Measurements from ENCODE around the gene SHROOM1. TPM values are rescaled to one million over a fixed set of nuclear protein-coding genes. Genes with fewer than 3 reads are reported as not detected.

The SHROOM1 gene
- total and polyA plus RNA-seq, 9 of the 15 experiments (the other 6 are each of a cell fraction or from before 2014, with no cell fraction given): 0.44 to 26.5 (median 11.9) TPM

GRCh38 chr5:132825033-132825833 lies 5.2 kb downstream of the SHROOM1 start:
- in situ Hi-C loops (cut with MboI): loop anchor here (5.0 kb wide), 1 partner anchor 68 kb away; no protein-coding TSS in a partner anchor
- intact Hi-C loops (cut with micrococcal nuclease): no loop called here

More at GRCh38 chr5:132825033-132825833, 5.2 kb downstream of the SHROOM1 start:
- Histone ChIP-seq H2AFZ (ENCODE audit: low read depth, low read length) (no peak overlapping the region), H3K27ac (ENCODE audit: extremely low read depth, low read depth, low read length) (no peak overlapping the region), H3K27me3 (ENCODE audit: control insufficient read depth in 2 of 2, insufficient read depth in 2 of 2, low read length in 2 of 2) (no peaks in the 10 kb centered on the region), H3K4me1 (replicated peaks in 1 of 2; ENCODE audit: control insufficient read depth in 2 of 2, insufficient read depth in 2 of 2, low read length in 2 of 2) (peaks cover 12 to 29% of the 10 kb centered on the region in 2 experiments; a peak in 4 of 5 replicates), H3K9me3 (replicated peaks; ENCODE audit: control insufficient read depth, insufficient read depth, low read depth, low read length) (no peaks in the 10 kb centered on the region), H4K20me1 (replicated peaks; ENCODE audit: control insufficient read depth, insufficient read depth, low read length) (no peaks in the 10 kb centered on the region), H3K4me3 (no peak overlapping the region), H3K79me2 (ENCODE audit: control insufficient read depth, insufficient read depth, low read length) (peaks cover 21% of the 10 kb centered on the region), H3K36me3 (ENCODE audit: control insufficient read depth, insufficient read depth, low read length) (peaks cover 51% of the 10 kb centered on the region; the same call in 2 of the 3 replicates), H3K9me1 (ENCODE audit: control insufficient read depth, insufficient read depth, low read length) (no peaks in the 10 kb centered on the region), H3K9ac (ENCODE audit: insufficient read depth in 1 of 2, low read depth in 2 of 2, low read length in 2 of 2) (no peak overlapping the region; a peak in 1 of 4 replicates), H3K4me2 (ENCODE audit: insufficient read depth, low read length) (no peak overlapping the region)
- no peak for DNase-seq (ENCODE audit: extremely low read depth in 1 of 4, low spot score in 3 of 4)
- POLR2A ChIA-PET: interaction anchor here (0.7 to 1.3 kb wide), 4 partner anchors 32 to 1185 kb away, joined by 3 read pairs; no protein-coding TSS in a partner anchor
- no peak for TF ChIP-seq SAP30 (IDR thresholded peaks at IDR 0.05; ENCODE audit: borderline replicate concordance, insufficient read depth, low read depth, low read length, poor library complexity, severe bottlenecking)
- TF ChIP-seq MEF2A (IDR thresholded peaks at IDR 0.05; ENCODE audit: control insufficient read depth, low read depth, low read length): no peak
- TF ChIP-seq ZNF511 (CRISPR knock-in tag; IDR thresholded peaks at IDR 0.05): no peak
- TF ChIP-seq POLR2AphosphoS5 (IDR thresholded peaks at IDR 0.05; ENCODE audit: control insufficient read depth, insufficient read depth, low read depth, low read length): no peak
- no peak for TF ChIP-seq DNMT1 (IDR thresholded peaks at IDR 0.05)
- peak; percentile 23; the same call in 1 of the 2 replicates for TF ChIP-seq ZBTB33 (CRISPR knock-in tag; IDR thresholded peaks at IDR 0.05)
- peak; percentile 30 for TF ChIP-seq RBFOX2 (IDR thresholded peaks at IDR 0.05; ENCODE audit: low read depth, low read length)
- TF ChIP-seq TRIM28 (IDR thresholded peaks at IDR 0.05): no peak
- no TSS peak for BruUV-seq (replicated peaks)
- ATAC-seq: no peak
- 96% methylated on average over 19 of the region's 71 CpGs for whole genome bisulfite sequencing (ENCODE audit: insufficient coverage, low coverage, missing lambda C conversion rate)
- no peak for FAIRE-seq
- CTCF ChIA-PET (ENCODE audit: low intra/inter-chr PET ratio): no interaction called here

All from K562 (cell line).